IMR-90 (cell line): Measurements from ENCODE around the gene STAG1. TPM values are rescaled to one million over a fixed set of nuclear protein-coding genes. Genes with fewer than 3 reads are reported as not detected.

Experiments
- ATAC-seq: fragments of 200-7000 bp; cut with Tn5 transposase; 2 replicates; pipeline ENCODE4 v1.9.1; 2020; ENCODE audit warnings: low read depth, mild to moderate bottlenecking, moderate library complexity
- BruUV-seq: library from RNA; stranded (reverse); fragments of 400-500 nt; replicated peaks from 2 replicates; lab custom pipeline; 2021; lab: Mats Ljungman, UMichigan
- CTCF ChIA-PET: fragments of 300-600 bp; formaldehyde crosslinking; extraction: SDS; loops from one replicate; lab custom pipeline; 2021; ENCODE audit warnings: antibody characterized with exemption; lab: Yijun Ruan, JAX
- POLR2A ChIA-PET: fragments of 300-600 bp; sonication (Branson Sonifier 250); formaldehyde crosslinking; loops from one replicate; lab custom pipeline; 2022; ENCODE audit warnings: antibody characterized with exemption; ENCODE audit not compliant: unreplicated experiment; lab: Charles Lee
- DNase-seq: peaks from one replicate; pipeline ENCODE4 v3.0.0; 2013
- H2AFZ ChIP-seq: replicated peaks from 2 replicates; pipeline ENCODE3; 2013; ENCODE audit warnings: low read length, mild to moderate bottlenecking; ENCODE audit not compliant: poor library complexity
- H2AK5ac ChIP-seq: 2 replicates; pipeline ENCODE4 v1.6.1; 2013; ENCODE audit warnings: low read depth, low read length, inconsistent platforms
- H2AK9ac ChIP-seq: replicated peaks from 2 replicates; pipeline ENCODE3; 2013; ENCODE audit warnings: mild to moderate bottlenecking, low read depth, low read length, moderate library complexity; ENCODE audit not compliant: poor library complexity
- H2BK120ac ChIP-seq: 2 replicates; pipeline ENCODE4 v1.6.1; 2013; ENCODE audit warnings: low read depth, low read length, inconsistent platforms
- H2BK15ac ChIP-seq: 3 replicates; pipeline ENCODE4 v1.6.1; 2013; ENCODE audit warnings: low read depth, low read length, inconsistent platforms
- H2BK20ac ChIP-seq: 2 replicates; pipeline ENCODE4 v1.6.1; 2013; ENCODE audit warnings: low read depth, mild to moderate bottlenecking, inconsistent platforms, low read length, moderate library complexity
- H2BK5ac ChIP-seq: 2 replicates; pipeline ENCODE4 v1.6.1; 2013; ENCODE audit warnings: mild to moderate bottlenecking, low read depth, low read length, inconsistent platforms; ENCODE audit not compliant: poor library complexity, severe bottlenecking
- H3K14ac ChIP-seq: replicated peaks from 2 replicates; pipeline ENCODE4 v1.6.1; 2013; ENCODE audit warnings: low read depth, low read length, inconsistent platforms
- H3K18ac ChIP-seq: 2 replicates; pipeline ENCODE4 v1.6.1; 2013; ENCODE audit warnings: low read depth, low read length, control low read depth
- H3K23ac ChIP-seq: 2 replicates; pipeline ENCODE4 v1.6.1; 2013; ENCODE audit warnings: low read depth, low read length, inconsistent platforms
- H3K27ac ChIP-seq: 2 replicates; pipeline ENCODE4 v1.5.1; 2013; ENCODE audit warnings: mild to moderate bottlenecking, control low read depth, low read length; ENCODE audit not compliant: insufficient read depth
- H3K27me3 ChIP-seq: 2 replicates; pipeline ENCODE4 v1.6.1; 2013; ENCODE audit warnings: low read length; ENCODE audit not compliant: control insufficient read depth, insufficient read depth
- H3K36me3 ChIP-seq: 2 replicates; pipeline ENCODE4 v1.6.1; 2013; ENCODE audit warnings: low read length, mixed read lengths; ENCODE audit not compliant: control insufficient read depth, insufficient read depth
- H3K4ac ChIP-seq: 2 replicates; pipeline ENCODE4 v1.6.1; 2013; ENCODE audit warnings: low read depth, low read length, inconsistent platforms
- H3K4me1 ChIP-seq: 2 replicates; pipeline ENCODE4 v1.6.1; 2013; ENCODE audit warnings: low read length, mixed read lengths; ENCODE audit not compliant: control insufficient read depth, insufficient read depth
- H3K4me2 ChIP-seq: 2 replicates; pipeline ENCODE4 v1.6.1; 2013; ENCODE audit warnings: low read depth, mild to moderate bottlenecking, control low read depth, low read length, moderate library complexity
- H3K4me3 ChIP-seq: 2 replicates; pipeline ENCODE4 v1.5.1; 2013; ENCODE audit warnings: low read depth, mild to moderate bottlenecking, control low read depth, low read length, moderate library complexity; ENCODE audit not compliant: insufficient read depth
- H3K56ac ChIP-seq: 2 replicates; pipeline ENCODE4 v1.6.1; 2013; ENCODE audit warnings: low read length, inconsistent platforms; ENCODE audit not compliant: insufficient read depth; ENCODE audit errors: extremely low read depth
- H3K79me1 ChIP-seq, 2 experiments: 2 replicates each; pipeline ENCODE4 v1.6.1; 2013; ENCODE audit warnings: low read length in 2 of 2, inconsistent platforms in 1 of 2, low read depth in 1 of 2
- H3K9ac ChIP-seq: 2 replicates; pipeline ENCODE4 v1.6.1; 2013; ENCODE audit warnings: low read depth, low read length, control low read depth
- H3K9me1 ChIP-seq: 2 replicates; pipeline ENCODE4 v1.6.1; 2013; ENCODE audit warnings: low read length, inconsistent platforms; ENCODE audit not compliant: insufficient read depth
- H3K9me3 ChIP-seq: 2 replicates; pipeline ENCODE4 v1.6.1; 2013; ENCODE audit warnings: low read length; ENCODE audit not compliant: control insufficient read depth, insufficient read depth
- H4K20me1 ChIP-seq: 2 replicates; pipeline ENCODE4 v1.6.1; 2013; ENCODE audit warnings: low read length, inconsistent platforms; ENCODE audit not compliant: insufficient read depth
- H4K5ac ChIP-seq: 2 replicates; pipeline ENCODE4 v1.6.1; 2013; ENCODE audit warnings: mild to moderate bottlenecking, low read depth, low read length, control low read depth
- H4K8ac ChIP-seq, 2 experiments: 2 replicates each; pipeline ENCODE4 v1.6.1; 2013; ENCODE audit warnings: low read depth in 2 of 2, low read length in 2 of 2, control low read depth in 1 of 2, inconsistent platforms in 1 of 2
- H4K91ac ChIP-seq: 2 replicates; pipeline ENCODE4 v1.6.1; 2013; ENCODE audit warnings: low read depth, low read length, inconsistent platforms; ENCODE audit not compliant: insufficient read depth
- CEBPB ChIP-seq: IDR thresholded peaks from 2 replicates; pipeline ENCODE4 v1.6.1; 2012; ENCODE audit warnings: low read depth, low read length, improper control_type of control experiment
- MAZ ChIP-seq: IDR thresholded peaks from 2 replicates; pipeline ENCODE4 v1.6.1; 2012; ENCODE audit warnings: low read depth, mild to moderate bottlenecking, low read length, improper control_type of control experiment, moderate library complexity, borderline replicate concordance
- RCOR1 ChIP-seq: IDR thresholded peaks from 2 replicates; pipeline ENCODE4 v1.6.1; 2012; ENCODE audit warnings: mild to moderate bottlenecking, low read length, improper control_type of control experiment; ENCODE audit not compliant: insufficient replicate concordance
- RFX5 ChIP-seq: IDR thresholded peaks from 2 replicates; pipeline ENCODE4 v1.8.0; 2012; ENCODE audit warnings: low read depth, mild to moderate bottlenecking, low read length, moderate library complexity
- SMC3 ChIP-seq: fragments of 150-350 bp; IDR thresholded peaks from 2 replicates; pipeline ENCODE4 v1.6.1; 2016; ENCODE audit warnings: low read depth, mild to moderate bottlenecking, antibody characterized with exemption, low read length, moderate library complexity
- WGBS, 2 experiments: methylation state at CpG; one replicate each; pipeline versions ENCODE4 v1.1.5 to v1.1.7; 2013; ENCODE audit warnings: missing lambda C conversion rate in 2 of 2; ENCODE audit not compliant: insufficient read length in 1 of 2; ENCODE audit errors: extremely low coverage in 2 of 2; 5-methylcytosine and 5-hydroxymethylcytosine counted together
- dilution Hi-C: fragments of 300-500 bp; cut with HindIII; formaldehyde crosslinking; loops from one replicate; pipeline ENCODE4 v1.14.3; 2018; ENCODE audit warnings: low sequenced_read_pairs; ENCODE audit not compliant: unreplicated experiment
- in situ Hi-C: fragments of 300-500 bp; cut with MboI; formaldehyde crosslinking; loops from 3 replicates; pipeline ENCODE4 v1.14.3; 2019; ENCODE audit warnings: low sequenced_read_pairs, inconsistent platforms, mixed read lengths
- intact Hi-C: fragments of 100-400 bp; cut with micrococcal nuclease; formaldehyde crosslinking; loops from 2 replicates; pipeline ENCODE4 v1.10.0; 2022
- polyA plus RNA-seq, 3 experiments: library from polyadenylated mRNA; depleted of rRNA; stranded (reverse); fragments of >200 nt; gene quantifications; 2 replicates each; pipeline ENCODE4 v1.2.3, GENCODE V29; 2012; ENCODE audit warnings: low replicate concordance in 1 of 3
- total RNA-seq: library from RNA; depleted of rRNA; stranded (reverse); fragments of >200 nt; gene quantifications from 2 replicates; pipeline ENCODE4 v1.2.3, GENCODE V29; 2012
- TF ChIP-seq, protein P1 (sequence below): conservative IDR thresholded peaks from 2 replicates; pipeline ENCODE4 v1.5.1; 2012; ENCODE audit warnings: mild to moderate bottlenecking, low read depth, low read length, improper control_type of control experiment

The STAG1 gene
- total and polyA plus RNA-seq, 2 of the 4 experiments (the other 2 are of a cell fraction): 9.6 to 32.3 TPM

GRCh38 chr3:136300444-136300843 lies 451.7 kb downstream of the STAG1 start:
- Histone ChIP-seq H3K27ac (no peak overlapping the region), H4K20me1 (no peaks in the 10 kb centered on the region), H3K23ac (no peak overlapping the region), H2BK20ac (no peak overlapping the region), H2BK15ac (no peak overlapping the region), H2AK5ac (no peak overlapping the region), H2AFZ (no peak overlapping the region), H2AK9ac (no peak overlapping the region), H3K79me1 (0 out of 4 replicates have a peak, but pooled peaks cover 0 to 2% of the 10 kb centered on the region in 2 experiments), H3K18ac (no peak overlapping the region), H2BK120ac (no peak overlapping the region), H2BK5ac (no peak overlapping the region), H3K36me3 (peaks cover 15% of the 10 kb centered on the region), H3K27me3 (no peaks in the 10 kb centered on the region), H4K91ac (no peak overlapping the region), H3K9me1 (0 out of 2 replicates have a peak, but pooled peaks cover 3% of the 10 kb centered on the region), H3K56ac (no peak overlapping the region), H3K4me2 (no peak overlapping the region), H3K9me3 (no peaks in the 10 kb centered on the region), H3K14ac (no peak overlapping the region), H3K4me3 (no peak overlapping the region), H3K4me1 (no peaks in the 10 kb centered on the region), H3K9ac (no peak overlapping the region), H4K5ac (no peak overlapping the region), H4K8ac (no peak overlapping the region), H3K4ac (no peak overlapping the region)
- no CpG with 5 or more reads among the region's 2 CpGs for whole genome bisulfite sequencing, 2 experiments
- TF ChIP-seq RCOR1 (no peak), RFX5 (no peak), CEBPB (no peak), MAZ (no peak), SMC3 (no peak)
- TF ChIP-seq, protein P1, sequence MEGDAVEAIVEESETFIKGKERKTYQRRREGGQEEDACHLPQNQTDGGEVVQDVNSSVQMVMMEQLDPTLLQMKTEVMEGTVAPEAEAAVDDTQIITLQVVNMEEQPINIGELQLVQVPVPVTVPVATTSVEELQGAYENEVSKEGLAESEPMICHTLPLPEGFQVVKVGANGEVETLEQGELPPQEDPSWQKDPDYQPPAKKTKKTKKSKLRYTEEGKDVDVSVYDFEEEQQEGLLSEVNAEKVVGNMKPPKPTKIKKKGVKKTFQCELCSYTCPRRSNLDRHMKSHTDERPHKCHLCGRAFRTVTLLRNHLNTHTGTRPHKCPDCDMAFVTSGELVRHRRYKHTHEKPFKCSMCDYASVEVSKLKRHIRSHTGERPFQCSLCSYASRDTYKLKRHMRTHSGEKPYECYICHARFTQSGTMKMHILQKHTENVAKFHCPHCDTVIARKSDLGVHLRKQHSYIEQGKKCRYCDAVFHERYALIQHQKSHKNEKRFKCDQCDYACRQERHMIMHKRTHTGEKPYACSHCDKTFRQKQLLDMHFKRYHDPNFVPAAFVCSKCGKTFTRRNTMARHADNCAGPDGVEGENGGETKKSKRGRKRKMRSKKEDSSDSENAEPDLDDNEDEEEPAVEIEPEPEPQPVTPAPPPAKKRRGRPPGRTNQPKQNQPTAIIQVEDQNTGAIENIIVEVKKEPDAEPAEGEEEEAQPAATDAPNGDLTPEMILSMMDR: no peak
- no peak for DNase-seq
- CTCF ChIA-PET: interaction anchor here (0.6 to 1.0 kb wide), 2 partner anchors 12 to 230 kb away, joined by 3 to 5 read pairs; no protein-coding TSS in a partner anchor
- in situ Hi-C loops: loop anchor here (5.0 to 10.0 kb wide), 3 partner anchors 226 to 712 kb away; partner anchors contain the start of gene STAG1
- BruUV-seq: no TSS peak
- POLR2A ChIA-PET: no interaction called here
- intact Hi-C loops: no loop called here
- dilution Hi-C loops: no loop called here
- ATAC-seq: no peak
